HCT116 (cell line): ENCODE results near the gene PIP4K2B. TPM values are rescaled to one million over a fixed set of nuclear protein-coding genes. Genes with fewer than 3 reads are reported as not detected.
A peak's percentile ranks its signal among the peaks of the same experiment; 100 is the strongest.

ENCODE experiments used
- ATAC-seq: fragments of 200-7000 bp; cut with Tn5 transposase; 2 replicates; pipeline ENCODE4 v1.9.1; 2020; ENCODE audit warnings: mild to moderate bottlenecking, moderate library complexity
- BruUV-seq: library from RNA; stranded (reverse); fragments of 400-500 nt; replicated peaks from 2 replicates; lab custom pipeline; 2021; lab: Mats Ljungman, UMichigan
- CTCF ChIA-PET: fragments of 300-600 bp; sonication (Branson Sonifier 250); formaldehyde crosslinking; loops from one replicate; lab custom pipeline; 2021; ENCODE audit warnings: antibody characterized with exemption; lab: Charles Lee
- POLR2A ChIA-PET: fragments of 300-600, 350-600 bp; sonication (Branson Sonifier 250); formaldehyde crosslinking; loops from one replicate; lab custom pipeline; 2021; ENCODE audit warnings: antibody characterized with exemption; lab: Charles Lee
- RAD21 ChIA-PET, 2 experiments: fragments of 300-600 bp; sonication (Branson Sonifier 250); formaldehyde crosslinking; loops; one replicate each; lab custom pipeline; 2023; ENCODE audit warnings: low total read pairs in 2 of 2; ENCODE audit not compliant: uncharacterized antibody in 2 of 2, unreplicated experiment in 2 of 2, low non-redundant PET in 1 of 2; lab: Charles Lee
- DNase-seq: peaks from one replicate; pipeline ENCODE4 v3.0.0-alpha.2; 2010; ENCODE audit warnings: low read depth, low spot score
- H2AFZ ChIP-seq: fragments of 200-600 bp; shearing (Covaris generic), sonication (generic); 2 replicates; pipeline ENCODE4 v1.6.1; 2017; ENCODE audit warnings: low read depth, mixed run types, mixed read lengths, antibody characterized with exemption, low read length; ENCODE audit not compliant: poor library complexity, severe bottlenecking
- H3K27ac ChIP-seq: 2 replicates; pipeline ENCODE4 v1.5.1; 2012; ENCODE audit warnings: low read depth, low read length
- H3K27me3 ChIP-seq: fragments of 200-600 bp; sonication (generic); 2 replicates; pipeline ENCODE4 v1.6.1; 2016; ENCODE audit warnings: mixed run types, low read length, mixed read lengths; ENCODE audit not compliant: insufficient read depth
- H3K36me3 ChIP-seq, 2 experiments: fragments of 200-500 bp in 1 of 2; fragments of 200-600 bp in 1 of 2; sonication (Bioruptor generic) in 1 of 2; sonication (generic) in 1 of 2; 2 replicates each; pipeline versions ENCODE4 v1.5.1 to v1.6.1; 2014 to 2016; ENCODE audit warnings: low read length in 2 of 2, inconsistent platforms in 1 of 2, mixed read lengths in 1 of 2, mixed run types in 1 of 2; ENCODE audit not compliant: insufficient read depth in 2 of 2, control insufficient read depth in 1 of 2
- H3K4me1 ChIP-seq, 2 experiments: fragments of 200-600 bp in 1 of 2; sonication (generic) in 1 of 2; 2 replicates each; pipeline versions ENCODE4 v1.5.1 to v1.6.1; 2012 to 2017; ENCODE audit warnings: low read length in 2 of 2, inconsistent platforms in 1 of 2, mild to moderate bottlenecking in 1 of 2, mixed read lengths in 1 of 2, mixed run types in 1 of 2, moderate library complexity in 1 of 2; ENCODE audit not compliant: insufficient read depth in 2 of 2, control insufficient read depth in 1 of 2
- H3K4me2 ChIP-seq: fragments of 200-600 bp; sonication (generic); 2 replicates; pipeline ENCODE4 v1.6.1; 2017; ENCODE audit warnings: mixed run types, low read length, mixed read lengths
- H3K4me3 ChIP-seq, 2 experiments: fragments of 200-600 bp in 1 of 2; sonication (generic) in 1 of 2; replicated peaks in 1 of 2; 2 replicates each; pipeline ENCODE4 v1.5.1; 2011 to 2016; ENCODE audit warnings: low read length in 2 of 2, control low read depth in 1 of 2, low read depth in 1 of 2, mild to moderate bottlenecking in 1 of 2, mixed read lengths in 1 of 2, mixed run types in 1 of 2
- H3K79me2 ChIP-seq: fragments of 200-600 bp; sonication (generic); 2 replicates; pipeline ENCODE4 v1.6.1; 2017; ENCODE audit warnings: mild to moderate bottlenecking, mixed run types, low read length, moderate library complexity, mixed read lengths; ENCODE audit not compliant: insufficient read depth
- H3K9ac ChIP-seq: fragments of 200-600 bp; sonication (generic); 2 replicates; pipeline ENCODE4 v1.6.1; 2016; ENCODE audit warnings: low read length, mixed read lengths
- H3K9me2 ChIP-seq: fragments of 200-600 bp; sonication (generic), shearing (Covaris generic); 2 replicates; pipeline ENCODE4 v1.6.1; 2017; ENCODE audit warnings: mixed run types, mild to moderate bottlenecking, moderate library complexity; ENCODE audit not compliant: insufficient read depth
- H3K9me3 ChIP-seq, 2 experiments: fragments of 200-500 bp in 1 of 2; fragments of 200-600 bp in 1 of 2; sonication (Bioruptor generic) in 1 of 2; sonication (generic) in 1 of 2; 2 replicates each; pipeline ENCODE4 v1.6.1; 2014 to 2017; ENCODE audit warnings: low read length in 2 of 2, mixed read lengths in 2 of 2, inconsistent platforms in 1 of 2, low read depth in 1 of 2, mild to moderate bottlenecking in 1 of 2, mixed run types in 1 of 2, moderate library complexity in 1 of 2; ENCODE audit not compliant: control insufficient read depth in 1 of 2, insufficient read depth in 1 of 2
- H4K20me1 ChIP-seq: fragments of 200-600 bp; sonication (generic), shearing (Covaris generic); 2 replicates; pipeline ENCODE4 v1.6.1; 2017; ENCODE audit warnings: mixed run types, mild to moderate bottlenecking, moderate library complexity; ENCODE audit not compliant: insufficient read depth
- CTCF ChIP-seq, 3 experiments: fragments of 200-600 bp in 1 of 3; sonication (generic) in 1 of 3; IDR thresholded peaks in 2 of 3; conservative IDR thresholded peaks in 1 of 3; 2 replicates each; pipeline ENCODE4 v1.5.1; 2012 to 2017; ENCODE audit warnings: low read depth in 2 of 3, low read length in 2 of 3, antibody characterized with exemption in 1 of 3, borderline replicate concordance in 1 of 3, control low read depth in 1 of 3, mild to moderate bottlenecking in 1 of 3, mixed read lengths in 1 of 3, mixed run types in 1 of 3, moderate library complexity in 1 of 3; ENCODE audit not compliant: insufficient read depth in 1 of 3
- EGR1 ChIP-seq: IDR thresholded peaks from 2 replicates; pipeline ENCODE4 v1.6.1; 2012; ENCODE audit warnings: low read depth
- EZH2 ChIP-seq: fragments of 200-600 bp; sonication (generic); IDR thresholded peaks from 2 replicates; pipeline ENCODE4 v1.6.1; 2017; ENCODE audit warnings: antibody characterized with exemption, mixed run types
- POLR2A ChIP-seq: IDR thresholded peaks from 2 replicates; pipeline ENCODE4 v1.7.0; 2011; ENCODE audit warnings: borderline replicate concordance; ENCODE audit not compliant: insufficient read depth, insufficient read length; ENCODE audit errors: extremely low read depth
- RAD21 ChIP-seq: IDR thresholded peaks from 2 replicates; pipeline ENCODE4 v1.6.1; 2012; ENCODE audit warnings: low read depth, mild to moderate bottlenecking
- SP1 ChIP-seq: IDR thresholded peaks from 2 replicates; pipeline ENCODE4 v1.6.1; 2012; ENCODE audit warnings: low read depth
- SRF ChIP-seq: IDR thresholded peaks from 2 replicates; pipeline ENCODE4 v1.6.1; 2012; ENCODE audit warnings: low read depth
- TCF7L2 ChIP-seq: IDR thresholded peaks from 2 replicates; pipeline ENCODE4 v1.7.0; 2011; ENCODE audit warnings: borderline replicate concordance, inconsistent platforms; ENCODE audit not compliant: insufficient read depth, insufficient read length; ENCODE audit errors: extremely low read depth
- ZBTB33 ChIP-seq: IDR thresholded peaks from 2 replicates; pipeline ENCODE4 v1.6.1; 2011; ENCODE audit warnings: mild to moderate bottlenecking, low read length, moderate library complexity; ENCODE audit not compliant: insufficient replicate concordance; ENCODE audit errors: extremely low read depth
- intact Hi-C: fragments of 100-400 bp; cut with micrococcal nuclease; formaldehyde crosslinking; loops from 2 replicates; pipeline ENCODE4 v1.10.0; 2022
- total RNA-seq: library from RNA; stranded (reverse); gene quantifications from one replicate; pipeline ENCODE4 v1.2.1, GENCODE V29; 2021; ENCODE audit not compliant: unreplicated experiment
- TF ChIP-seq, protein P1 (sequence below): IDR thresholded peaks from 2 replicates; pipeline ENCODE4 v1.6.1; 2012

Gene PIP4K2B
- total RNA-seq, 1 experiment from 2014 or later = 40.3 TPM

DNA sequence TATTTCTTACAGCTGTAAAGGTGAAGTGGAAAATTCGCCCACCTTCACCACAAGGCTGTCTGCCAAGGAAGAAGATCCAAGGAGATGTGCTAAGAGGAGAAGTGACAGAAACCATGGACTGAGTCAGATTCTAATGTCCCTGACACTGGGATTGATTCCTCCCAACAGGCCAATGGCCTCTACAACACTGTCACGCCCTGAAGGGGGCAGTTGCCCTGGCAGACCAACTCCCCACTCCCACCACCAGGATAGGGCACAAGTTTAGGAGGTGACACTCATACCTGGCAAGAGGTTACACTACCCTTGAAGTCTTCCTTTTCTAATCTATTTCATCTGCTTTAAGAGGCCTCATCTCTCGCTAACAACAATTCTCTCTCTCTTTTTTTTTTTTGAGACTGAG, 16.1 kb downstream of the PIP4K2B start:
- Histone ChIP-seq H3K79me2 (no peaks in the 10 kb centered on the region), H3K27ac (no peak overlapping the region), H3K27me3 (no peaks in the 10 kb centered on the region), H3K9ac (no peak overlapping the region), H3K9me2 (no peaks in the 10 kb centered on the region), H3K36me3 (peaks cover 33 to 48% of the 10 kb centered on the region in 2 experiments; a peak in 3 of 4 replicates), H3K9me3 (no peaks in the 10 kb centered on the region), H3K4me1 (no peaks in the 10 kb centered on the region), H3K4me2 (no peak overlapping the region), H3K4me3 (no peak overlapping the region), H2AFZ (no peak overlapping the region), H4K20me1 (no peaks in the 10 kb centered on the region)
- ChIA-PET RAD21 (no interaction called here), POLR2A (no interaction called here), CTCF (no interaction called here)
- no peak for DNase-seq
- intact Hi-C loops = no loop called here
- TF ChIP-seq TCF7L2 (no peak), CTCF (IDR thresholded peaks at IDR 0.05 in 2 of 3, conservative IDR thresholded peaks at IDR 0.05 in 1 of 3; ENCODE audit: borderline replicate concordance in 1 of 3, insufficient read depth in 1 of 3, low read depth in 2 of 3, low read length in 2 of 3) (0 out of 6 replicates have a peak, but pooled peaks of 1 of the 3 experiments have one; percentile 5), EZH2 (no peak)
- TF ChIP-seq, all 23 proteins: peak for 1
- no TSS peak for BruUV-seq
- peak; percentile 52; the same call in 1 of the 2 replicates for ATAC-seq

GRCh38 chr17:38779965-38780752, 19.2 kb downstream of the PIP4K2B start:
- H3K36me3 ChIP-seq = peaks cover 42 to 61% of the 10 kb centered on the region in 2 experiments; a peak in 3 of 4 replicates
- H3K27ac ChIP-seq = no peak overlapping the region
- H3K27me3 ChIP-seq = no peaks in the 10 kb centered on the region
- H3K4me2 ChIP-seq = no peak overlapping the region
- no peak overlapping the region for H2AFZ ChIP-seq
- no TSS peak for BruUV-seq
- H3K79me2 ChIP-seq = no peaks in the 10 kb centered on the region
- no peak overlapping the region for H3K9ac ChIP-seq
- ChIA-PET POLR2A (no interaction called here), RAD21 (no interaction called here), CTCF (no interaction called here)
- intact Hi-C loops = no loop called here
- H4K20me1 ChIP-seq = no peaks in the 10 kb centered on the region
- no peak overlapping the region for H3K4me3 ChIP-seq
- H3K9me2 ChIP-seq = no peaks in the 10 kb centered on the region
- ATAC-seq = no peak
- DNase-seq = no peak
- no peaks in the 10 kb centered on the region for H3K9me3 ChIP-seq
- TF ChIP-seq, protein P1, sequence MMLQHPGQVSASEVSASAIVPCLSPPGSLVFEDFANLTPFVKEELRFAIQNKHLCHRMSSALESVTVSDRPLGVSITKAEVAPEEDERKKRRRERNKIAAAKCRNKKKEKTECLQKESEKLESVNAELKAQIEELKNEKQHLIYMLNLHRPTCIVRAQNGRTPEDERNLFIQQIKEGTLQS = no peak
- TF ChIP-seq SP1 = no peak
- TF ChIP-seq ZBTB33 = no peak
- TF ChIP-seq RAD21 = no peak
- no peak for TF ChIP-seq POLR2A
- no peak for TF ChIP-seq SRF
- no peak for TF ChIP-seq EGR1
- TF ChIP-seq EZH2 = no peak
- H3K4me1 ChIP-seq = no peaks in the 10 kb centered on the region
